GM19035 (cell line): ENCODE measurements around the gene ALOXE3.

ENCODE experiments used
- ATAC-seq: cut with Tn5 transposase; IDR thresholded peaks from one replicate; pipeline ENCODE4 v1.9.1; 2021; ENCODE audit not compliant: unreplicated experiment

ALOXE3 gene

GRCh38 chr17:8117980-8118768 lies at the start of gene ALOXE3:
Gene ALOXE3, minus strand, starts transcription at chr17:8118514. Its CDS starts 524 bp downstream, at chr17:8117990.
- no peak for ATAC-seq

DNA sequence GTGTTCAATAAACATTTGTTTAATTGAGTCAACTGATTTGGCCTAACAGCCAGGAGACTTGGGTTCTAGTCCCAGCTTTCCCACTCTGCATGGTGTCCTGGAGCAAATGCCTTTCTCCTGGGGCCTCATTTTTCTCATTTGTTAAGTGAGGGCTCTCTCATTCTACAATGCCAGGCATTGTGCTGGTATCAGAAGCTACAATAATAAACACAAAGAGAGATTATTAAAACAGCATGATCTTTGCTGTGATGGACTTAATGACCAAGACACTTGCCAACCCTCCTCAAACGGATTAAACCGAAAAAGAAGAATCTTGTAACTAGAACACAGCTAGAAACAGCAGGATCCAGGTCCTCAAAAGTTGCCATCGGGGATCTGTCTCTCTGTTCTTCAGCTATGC lies 49.2 kb upstream of the ALOXE3 start:
- ATAC-seq: no peak

DNA sequence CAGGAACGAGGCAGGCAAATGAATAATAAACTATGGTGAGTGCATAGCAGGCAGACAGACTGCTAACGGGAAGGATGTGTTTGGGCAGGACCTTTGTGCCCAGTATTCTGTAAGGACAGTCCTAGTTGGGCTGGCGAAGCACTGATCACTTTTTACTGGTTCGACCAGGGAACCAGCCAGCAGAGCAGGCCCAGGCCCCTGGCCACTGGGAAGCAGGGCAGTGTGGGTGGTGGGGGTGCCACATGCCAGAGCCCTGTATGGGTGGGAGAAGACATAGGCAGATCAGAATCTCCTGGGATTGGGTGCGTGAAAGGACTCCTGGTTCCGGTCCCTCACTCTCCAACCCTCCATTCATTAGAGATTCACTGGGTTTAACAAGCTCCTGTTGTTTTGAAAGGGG lies 48.4 kb upstream of the ALOXE3 start:
- ATAC-seq: no peak

DNA sequence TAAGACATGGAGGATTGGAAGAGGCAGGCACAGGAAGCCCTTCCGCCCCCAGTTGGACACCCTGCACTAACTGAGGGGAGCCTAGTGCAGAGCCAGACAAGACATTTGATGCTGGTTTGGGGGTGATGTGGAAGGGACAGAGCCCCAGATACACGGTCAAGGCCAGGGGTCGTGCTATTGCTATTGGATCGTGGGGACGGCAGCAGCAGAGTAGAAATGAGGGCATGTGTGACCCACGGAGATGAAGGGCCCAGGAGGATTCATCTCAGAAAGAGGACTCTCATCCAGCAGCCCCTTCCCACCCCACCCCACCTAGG lies 46.5 kb upstream of the ALOXE3 start:
- no peak for ATAC-seq

GRCh38 chr17:8163978-8164814 lies 45.9 kb upstream of the ALOXE3 start:
- no peak for ATAC-seq

GRCh38 chr17:8162997-8163977 lies 45.0 kb upstream of the ALOXE3 start:
- peak; percentile 22 for ATAC-seq

- ATAC-seq: peak; percentile 53
Measured at GRCh38 chr17:8162233-8162996, 44.1 kb upstream of the ALOXE3 start, which contains the start of gene VAMP2. Gene VAMP2, minus strand, starts transcription at chr17:8162948. Its CDS starts 69 bp downstream, at chr17:8162879.

DNA sequence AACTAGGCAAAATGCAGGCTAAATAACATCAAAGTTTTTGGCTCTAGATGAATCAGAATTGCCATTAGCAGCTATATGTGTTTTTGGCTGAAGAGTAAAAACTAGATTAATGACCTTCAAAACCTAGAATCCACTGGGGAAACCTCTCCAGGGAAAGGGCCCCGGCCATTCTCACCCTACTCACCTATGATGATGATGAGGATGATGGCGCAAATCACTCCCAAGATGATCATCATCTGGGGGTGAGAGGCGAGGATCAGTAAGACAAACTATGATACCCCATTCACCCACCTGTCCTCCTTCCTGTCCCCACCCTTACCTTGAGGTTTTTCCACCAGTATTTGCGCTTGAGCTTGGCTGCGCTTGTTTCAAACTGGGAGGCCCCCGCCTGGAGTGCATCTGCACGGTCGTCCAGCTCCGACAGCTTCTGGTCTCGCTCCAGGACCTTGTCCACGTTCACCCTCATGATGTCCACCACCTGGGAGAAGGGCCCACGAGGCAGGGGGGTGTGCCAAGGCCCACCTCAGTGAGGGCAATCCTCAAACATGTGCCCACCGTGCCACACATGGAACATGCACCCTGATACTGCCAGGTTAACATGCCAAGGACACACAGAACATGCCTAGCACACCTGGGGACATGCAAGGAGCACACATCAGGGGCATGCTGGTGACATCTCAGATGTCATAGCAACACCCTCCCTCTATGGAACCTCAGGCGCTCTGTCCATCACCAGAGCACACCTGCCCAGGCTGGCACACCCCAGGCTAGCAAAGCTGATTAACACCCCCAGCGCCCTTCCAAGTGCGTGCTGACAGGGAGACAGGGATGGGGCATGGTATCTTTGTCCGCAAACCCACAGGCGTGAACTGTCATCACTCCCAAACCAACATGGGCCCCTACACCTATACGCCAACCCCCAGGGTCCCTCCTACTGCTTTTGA lies 43.2 kb upstream of the ALOXE3 start:
- ATAC-seq: no peak

- no peak for ATAC-seq
Measured at GRCh38 chr17:8160741-8161221, 42.5 kb upstream of the ALOXE3 start.

- ATAC-seq: no peak
Measured at GRCh38 chr17:8160224-8160577, 41.9 kb upstream of the ALOXE3 start.

DNA sequence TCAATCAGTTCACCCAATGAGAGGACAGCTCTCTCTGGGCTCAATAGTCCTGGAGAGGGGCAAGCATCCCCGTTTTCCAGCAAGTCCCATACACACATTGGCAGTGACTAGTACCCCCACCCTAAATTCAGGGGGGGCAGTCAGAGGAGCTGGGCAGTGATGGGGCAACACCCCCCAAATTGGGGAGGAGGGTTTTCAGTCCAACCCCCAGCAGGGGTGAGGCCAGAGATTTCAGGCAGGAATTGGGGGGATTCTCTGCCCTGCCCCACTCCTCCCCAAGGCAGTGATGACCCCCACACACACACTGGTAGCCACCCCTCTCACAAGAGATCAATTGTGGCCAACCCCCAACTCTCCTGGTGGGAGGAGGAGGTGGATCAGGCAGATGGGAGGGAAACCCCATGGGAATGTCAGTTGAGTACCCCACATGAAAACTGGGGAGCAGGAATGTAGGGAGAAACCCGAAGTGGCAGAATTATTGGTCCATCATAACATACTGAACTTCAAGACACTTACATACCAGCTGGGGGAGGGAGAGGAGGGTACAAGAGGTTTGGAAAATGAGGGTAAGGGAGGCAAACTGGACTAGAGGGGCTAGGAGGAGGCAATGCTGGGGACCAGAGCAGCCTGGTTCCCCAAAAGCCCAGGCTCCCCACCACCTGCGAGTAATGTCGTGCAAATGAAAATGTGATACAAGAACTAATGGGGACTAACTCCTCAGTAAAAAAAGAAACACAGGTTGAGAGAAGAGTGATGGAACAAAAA lies 41.3 kb upstream of the ALOXE3 start:
- ATAC-seq: no peak

DNA sequence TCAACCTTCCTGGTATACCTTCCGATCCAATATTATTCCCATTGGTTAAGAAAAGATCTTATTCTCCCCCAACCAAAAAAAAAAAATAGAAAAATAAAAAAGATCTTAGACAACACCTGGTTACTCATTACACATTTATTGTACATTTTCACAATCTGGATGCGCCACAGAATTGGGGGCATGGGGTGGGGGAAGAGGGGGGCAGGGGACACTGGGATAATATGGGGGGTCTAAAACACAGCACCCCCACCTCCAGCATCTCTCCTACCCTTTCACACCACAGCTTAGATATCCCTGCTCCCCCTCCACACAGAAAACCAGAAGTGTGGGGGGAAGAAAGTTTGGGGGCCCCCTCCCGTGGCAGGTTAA lies 40.7 kb upstream of the ALOXE3 start:
- no peak for ATAC-seq

GRCh38 chr17:8158267-8159031 lies 40.1 kb upstream of the ALOXE3 start:
- ATAC-seq: no peak

DNA sequence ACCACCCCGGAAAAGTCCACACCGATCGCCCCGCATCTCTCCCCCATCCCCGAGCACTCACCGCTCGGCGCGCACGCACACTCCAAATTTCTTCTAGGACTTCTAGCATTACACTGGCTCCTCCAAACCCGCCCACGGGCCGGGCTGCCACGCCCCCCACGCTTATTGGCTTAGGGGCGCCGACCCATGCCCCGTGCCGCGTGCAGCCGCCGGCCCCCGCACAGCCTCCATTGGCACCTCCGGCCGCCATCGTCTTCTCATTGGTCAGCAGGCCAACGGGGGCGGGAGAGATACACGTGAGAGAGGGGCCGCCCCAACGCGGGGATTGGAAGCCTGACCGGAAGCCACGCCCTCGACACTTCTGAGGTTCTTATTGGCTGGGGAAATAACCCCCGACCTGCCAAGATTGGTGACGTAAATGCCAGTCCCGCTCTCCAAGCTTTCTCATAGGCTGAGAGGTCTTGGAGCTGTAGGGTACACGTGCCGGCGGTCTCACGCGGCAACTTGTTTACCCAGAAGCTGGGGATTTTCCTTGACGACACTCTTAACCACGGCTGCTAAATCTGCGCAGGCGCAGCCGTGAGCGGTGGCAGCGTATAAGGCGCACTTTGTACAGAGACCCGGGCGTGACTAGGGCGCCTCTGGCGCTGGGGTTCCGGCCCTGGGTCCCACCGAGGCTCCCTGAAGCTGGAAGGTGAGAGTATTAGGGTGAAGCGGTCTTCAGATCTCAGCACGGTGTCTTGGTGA lies 38.1 kb upstream of the ALOXE3 start:
- ATAC-seq: peak; percentile 75

DNA sequence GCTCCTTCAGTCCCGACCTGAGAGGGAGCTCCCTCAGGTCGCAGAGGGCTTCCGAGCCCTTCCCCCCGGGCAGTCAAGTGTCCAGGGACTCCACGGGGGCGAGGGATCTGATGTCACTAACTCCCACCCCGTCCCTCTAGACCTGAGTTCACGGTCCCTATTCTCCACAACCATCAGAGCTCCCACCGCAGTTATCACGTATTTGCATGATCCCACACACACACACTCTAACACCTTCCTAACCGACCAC lies 37.6 kb upstream of the ALOXE3 start:
- no peak for ATAC-seq

- ATAC-seq: no peak
Measured at GRCh38 chr17:8155231-8155995, 37.1 kb upstream of the ALOXE3 start.
